OCI-LY3 (cell line): ENCODE data around the gene ZNF366.

Experiments
- H2AFZ ChIP-seq: fragments of 200-600, 300-600 bp; shearing (Covaris generic); 2 replicates; pipeline ENCODE4 v1.6.0; 2014; ENCODE audit warnings: antibody characterized with exemption, low read depth, low read length
- H3K27ac ChIP-seq: fragments of 200-600, 300-600 bp; sonication (generic); 2 replicates; pipeline ENCODE4 v1.5.1; 2014; ENCODE audit warnings: mild to moderate bottlenecking, low read length, moderate library complexity, mixed read lengths
- H3K27me3 ChIP-seq: fragments of 200-600, 300-600 bp; sonication (generic); 2 replicates; pipeline ENCODE4 v1.6.1; 2014; ENCODE audit warnings: low read depth, low read length, mixed read lengths
- H3K36me3 ChIP-seq: fragments of 200-600, 300-600 bp; sonication (generic); replicated peaks from 2 replicates; pipeline ENCODE3; 2014; ENCODE audit warnings: low read depth, low read length, mixed read lengths
- H3K4me1 ChIP-seq: fragments of 300-600, 200-600 bp; sonication (generic); 2 replicates; pipeline ENCODE4 v1.6.1; 2014; ENCODE audit warnings: low read length, mixed read lengths
- H3K4me2 ChIP-seq: fragments of 200-600, 300-600 bp; sonication (generic); 2 replicates; pipeline ENCODE4 v1.6.1; 2014; ENCODE audit warnings: low read length, mixed read lengths
- H3K4me3 ChIP-seq: fragments of 300-600, 200-600 bp; sonication (generic); 2 replicates; pipeline ENCODE4 v1.5.1; 2014; ENCODE audit warnings: antibody characterized with exemption, mild to moderate bottlenecking, low read length, moderate library complexity
- H3K79me2 ChIP-seq: fragments of 300-600, 200-600 bp; shearing (Covaris generic); 2 replicates; pipeline ENCODE4 v1.6.1; 2014; ENCODE audit warnings: mild to moderate bottlenecking, low read length, mixed read lengths
- H3K9ac ChIP-seq: fragments of 300-600, 200-600 bp; shearing (Covaris generic); 2 replicates; pipeline ENCODE4 v1.6.0; 2014; ENCODE audit warnings: mild to moderate bottlenecking, low read length, moderate library complexity
- H3K9me3 ChIP-seq: fragments of 200-600, 300-600 bp; shearing (Covaris generic); 2 replicates; pipeline ENCODE4 v1.6.1; 2014; ENCODE audit warnings: low read length, mixed read lengths; ENCODE audit not compliant: insufficient read depth
- H4K20me1 ChIP-seq: fragments of 200-600, 300-600 bp; sonication (generic); 2 replicates; pipeline ENCODE4 v1.6.1; 2016; ENCODE audit warnings: low read length, mixed read lengths; ENCODE audit not compliant: insufficient read depth
- EZH2phosphoT487 ChIP-seq: fragments of 200-600 bp; shearing (Covaris generic); IDR thresholded peaks from 2 replicates; pipeline ENCODE4 v1.6.1; 2018; ENCODE audit warnings: antibody characterized with exemption, mixed run types, low read depth
- TF ChIP-seq, protein P1 (sequence below): fragments of 200-600, 300-600 bp; sonication (generic); IDR thresholded peaks from 2 replicates; pipeline ENCODE4 v1.5.1; 2014; ENCODE audit warnings: antibody characterized with exemption, low read length, low read depth

Gene ZNF366

GRCh38 chr5:72507231-72507906 lies at the start of gene ZNF366:
Gene ZNF366, minus strand, starts transcription at chr5:72507410. Its CDS starts 45,914 bp downstream, at chr5:72461496.
- H2AFZ ChIP-seq: peak within 1 kb of the TSS; percentile 54; the same call in 1 of the 2 replicates

DNA sequence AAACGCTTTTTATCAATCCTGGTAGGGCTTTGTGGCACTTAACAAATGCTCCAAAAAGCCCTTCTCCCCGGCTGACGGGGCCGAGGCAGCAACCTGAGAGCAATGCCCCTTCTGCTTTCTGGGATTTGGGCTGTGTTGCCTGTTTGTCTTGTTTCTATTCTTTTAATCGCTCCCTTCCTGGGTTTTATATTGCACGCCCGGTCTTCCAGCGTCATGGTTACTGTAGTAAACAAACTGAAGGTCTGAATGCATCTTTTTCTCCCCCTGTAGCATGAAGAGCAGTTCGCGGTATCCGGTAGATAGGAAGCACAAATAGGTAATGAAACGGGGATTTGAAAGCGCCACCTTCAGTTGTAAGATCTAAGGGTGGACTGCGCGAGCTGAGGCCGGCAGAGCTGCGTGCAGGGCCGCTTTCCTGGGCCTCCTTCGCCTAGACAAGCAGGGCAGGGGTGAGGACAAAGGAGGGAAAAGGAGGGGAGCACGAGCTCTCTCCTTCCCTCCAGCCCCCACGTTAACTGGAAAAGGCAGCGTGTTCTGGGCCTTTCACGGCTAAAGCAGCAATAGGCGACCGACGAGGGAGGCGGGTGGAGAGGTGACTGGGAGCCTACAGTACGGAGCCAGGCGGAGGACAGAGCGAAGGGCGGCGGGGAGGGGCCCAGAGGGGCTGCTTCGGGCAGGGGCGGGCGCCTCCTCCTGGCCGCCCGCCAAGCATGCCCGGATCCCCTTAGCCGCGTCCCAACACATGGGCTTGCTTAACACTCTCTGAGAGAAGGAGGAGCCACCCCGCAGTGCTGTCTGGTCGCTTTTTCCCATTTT lies 49.3 kb upstream of the ZNF366 start:
- TF ChIP-seq, protein P1, sequence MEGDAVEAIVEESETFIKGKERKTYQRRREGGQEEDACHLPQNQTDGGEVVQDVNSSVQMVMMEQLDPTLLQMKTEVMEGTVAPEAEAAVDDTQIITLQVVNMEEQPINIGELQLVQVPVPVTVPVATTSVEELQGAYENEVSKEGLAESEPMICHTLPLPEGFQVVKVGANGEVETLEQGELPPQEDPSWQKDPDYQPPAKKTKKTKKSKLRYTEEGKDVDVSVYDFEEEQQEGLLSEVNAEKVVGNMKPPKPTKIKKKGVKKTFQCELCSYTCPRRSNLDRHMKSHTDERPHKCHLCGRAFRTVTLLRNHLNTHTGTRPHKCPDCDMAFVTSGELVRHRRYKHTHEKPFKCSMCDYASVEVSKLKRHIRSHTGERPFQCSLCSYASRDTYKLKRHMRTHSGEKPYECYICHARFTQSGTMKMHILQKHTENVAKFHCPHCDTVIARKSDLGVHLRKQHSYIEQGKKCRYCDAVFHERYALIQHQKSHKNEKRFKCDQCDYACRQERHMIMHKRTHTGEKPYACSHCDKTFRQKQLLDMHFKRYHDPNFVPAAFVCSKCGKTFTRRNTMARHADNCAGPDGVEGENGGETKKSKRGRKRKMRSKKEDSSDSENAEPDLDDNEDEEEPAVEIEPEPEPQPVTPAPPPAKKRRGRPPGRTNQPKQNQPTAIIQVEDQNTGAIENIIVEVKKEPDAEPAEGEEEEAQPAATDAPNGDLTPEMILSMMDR: peak; percentile 36
- no peak for TF ChIP-seq EZH2phosphoT487
- H3K9ac ChIP-seq: peak overlapping the region; percentile 67
- no peaks in the 10 kb centered on the region for H3K27me3 ChIP-seq
- no peaks in the 10 kb centered on the region for H3K9me3 ChIP-seq
- no peak overlapping the region for H3K27ac ChIP-seq
- no peaks in the 10 kb centered on the region for H3K36me3 ChIP-seq
- H4K20me1 ChIP-seq: no peaks in the 10 kb centered on the region
- no peaks in the 10 kb centered on the region for H3K79me2 ChIP-seq
- H3K4me1 ChIP-seq: peaks cover 30% of the 10 kb centered on the region
- peak overlapping the region; percentile 78 for H3K4me3 ChIP-seq
- peak overlapping the region; percentile 90 for H2AFZ ChIP-seq
- peak overlapping the region; percentile 97 for H3K4me2 ChIP-seq

More at GRCh38 chr5:72507231-72507906, at the start of gene ZNF366:
- peak within 1 kb of the TSS; percentile 30; the same call in 1 of the 2 replicates for H3K4me3 ChIP-seq
- 0 out of 2 replicates have a peak within 1 kb of the TSS, but pooled peaks have one; percentile 15 for H3K9ac ChIP-seq
- H3K9me3 ChIP-seq: no peaks in the 10 kb centered on the region
- no peaks in the 10 kb centered on the region for H4K20me1 ChIP-seq
- peaks cover 10% of the 10 kb centered on the region for H3K27me3 ChIP-seq
- peak within 1 kb of the TSS; percentile 68 for H3K4me2 ChIP-seq
- H3K27ac ChIP-seq: peak within 1 kb of the TSS; percentile 44; the same call in 1 of the 2 replicates
- H3K79me2 ChIP-seq: no peaks in the 10 kb centered on the region
- TF ChIP-seq, protein P1: no peak
- TF ChIP-seq EZH2phosphoT487: no peak
- no peaks in the 10 kb centered on the region for H3K36me3 ChIP-seq
- H3K4me1 ChIP-seq: peaks cover 25% of the 10 kb centered on the region

- Histone ChIP-seq H3K79me2 (no peaks in the 10 kb centered on the region), H4K20me1 (no peaks in the 10 kb centered on the region), H3K27ac (no peak overlapping the region), H3K9ac (peak overlapping the region; percentile 67), H3K27me3 (no peaks in the 10 kb centered on the region), H3K9me3 (no peaks in the 10 kb centered on the region), H3K36me3 (no peaks in the 10 kb centered on the region), H3K4me3 (peak overlapping the region; percentile 78), H3K4me1 (peaks cover 30% of the 10 kb centered on the region), H3K4me2 (peak overlapping the region; percentile 97), H2AFZ (peak overlapping the region; percentile 90)
- TF ChIP-seq, protein P1: no peak
- no peak for TF ChIP-seq EZH2phosphoT487
Observed at GRCh38 chr5:72555871-72556270, 48.7 kb upstream of the ZNF366 start.

GRCh38 chr5:72554897-72555296 lies 47.7 kb upstream of the ZNF366 start:
- Histone ChIP-seq H3K27me3 (no peaks in the 10 kb centered on the region), H3K9ac (no peak overlapping the region), H3K4me3 (no peak overlapping the region), H3K27ac (no peak overlapping the region), H3K36me3 (no peaks in the 10 kb centered on the region), H3K4me2 (no peak overlapping the region), H3K79me2 (no peaks in the 10 kb centered on the region), H3K9me3 (no peaks in the 10 kb centered on the region), H2AFZ (no peak overlapping the region), H3K4me1 (peaks cover 25% of the 10 kb centered on the region), H4K20me1 (no peaks in the 10 kb centered on the region)
- TF ChIP-seq, protein P1: no peak
- TF ChIP-seq EZH2phosphoT487: no peak
